Measurements from ENCODE around the gene POLG2.
"Not testable (repeated sequence)": the region's sequence is repeated elsewhere in the genome, so short reads cannot be mapped to it uniquely, and the experiment has no call there.

The POLG2 gene

GRCh38 chr17:64484380-64484779, 12.5 kb downstream of the POLG2 start:
- no peak for DNase-seq (ENCODE audit: low read depth in 2 of 2)

GRCh38 chr17:64480951-64481350, 15.9 kb downstream of the POLG2 start:
- no peak for DNase-seq (ENCODE audit: low read depth in 2 of 2)

GRCh38 chr17:64477849-64478248, 19.0 kb downstream of the POLG2 start:
- no peak for DNase-seq (ENCODE audit: low read depth in 2 of 2)

- DNase-seq (ENCODE audit: low read depth in 2 of 2): no peak
Measured at GRCh38 chr17:64472564-64472963, 24.3 kb downstream of the POLG2 start.

GRCh38 chr17:64471440-64471839, 25.4 kb downstream of the POLG2 start:
- DNase-seq (ENCODE audit: low read depth in 2 of 2): no peak

GRCh38 chr17:64470625-64471024, 26.2 kb downstream of the POLG2 start:
- DNase-seq (ENCODE audit: low read depth in 2 of 2): no peak

GRCh38 chr17:64466834-64467233, 30.0 kb downstream of the POLG2 start:
- not testable (repeated sequence) for DNase-seq (ENCODE audit: low read depth in 2 of 2)

- no peak for DNase-seq (ENCODE audit: low read depth in 2 of 2)
Measured at GRCh38 chr17:64466019-64466735, 30.7 kb downstream of the POLG2 start.

GRCh38 chr17:64461788-64462187, 35.1 kb downstream of the POLG2 start:
- DNase-seq (ENCODE audit: low read depth in 2 of 2): no peak

GRCh38 chr17:64460955-64461354, 35.9 kb downstream of the POLG2 start:
- DNase-seq (ENCODE audit: low read depth in 2 of 2): no peak

- DNase-seq (ENCODE audit: low read depth in 2 of 2): not testable (repeated sequence)
Measured at GRCh38 chr17:64459818-64460217, 37.0 kb downstream of the POLG2 start.

GRCh38 chr17:64459284-64459747, 37.5 kb downstream of the POLG2 start:
- no peak for DNase-seq (ENCODE audit: low read depth in 2 of 2)

- DNase-seq (ENCODE audit: low read depth in 2 of 2): no peak
Measured at GRCh38 chr17:64458756-64459155, 38.1 kb downstream of the POLG2 start.

GRCh38 chr17:64457156-64457555, 39.7 kb downstream of the POLG2 start:
- DNase-seq (ENCODE audit: low read depth in 2 of 2): no peak

GRCh38 chr17:64455993-64456885, 40.6 kb downstream of the POLG2 start:
- no peak for DNase-seq (ENCODE audit: low read depth in 2 of 2)

- no peak for DNase-seq (ENCODE audit: low read depth in 2 of 2)
Measured at GRCh38 chr17:64449545-64449944, 47.3 kb downstream of the POLG2 start.

GRCh38 chr17:64448665-64449512, 48.0 kb downstream of the POLG2 start, which contains the start of gene MILR1:
Gene MILR1, plus strand, starts transcription at chr17:64449115. Its CDS starts 54 bp downstream, at chr17:64449169.
- DNase-seq (ENCODE audit: low read depth in 2 of 2): no peak

GRCh38 chr17:64447526-64447925, 49.3 kb downstream of the POLG2 start:
- DNase-seq (ENCODE audit: low read depth in 2 of 2): no peak

- no peak for DNase-seq (ENCODE audit: low read depth in 2 of 2)
Measured at GRCh38 chr17:64443086-64443760, 53.6 kb downstream of the POLG2 start.

- no peak for DNase-seq (ENCODE audit: low read depth in 2 of 2)
Measured at GRCh38 chr17:64442541-64442971, 54.3 kb downstream of the POLG2 start.
